Measurements from ENCODE around the gene AOC1.

- TF ChIP-seq CTCF (IDR thresholded peaks at IDR 0.05) (no peak), POLR2AphosphoS5 (IDR thresholded peaks at IDR 0.05; ENCODE audit: insufficient read depth in 1 of 2, low read depth in 1 of 2) (no peak)
Measured at GRCh38 chr7:150874401-150875198, 22.3 kb downstream of the AOC1 start.

Measured in vagina (tissue), 2 donors.